Adrenal gland (tissue), 12 donors: ENCODE data around the gene TFE3. TPM values are rescaled to one million over a fixed set of nuclear protein-coding genes. Genes with fewer than 3 reads are reported as not detected.

ENCODE experiments used
- DNase-seq, 7 donors: peaks; one replicate each; pipeline ENCODE4 v3.0.0-alpha.2; 2019 to 2020
- H3K27ac ChIP-seq, 5 donors: fragments of 200-600 bp; sonication (generic) in 4 of 5; 1 replicate in 3 of 5; 2 replicates in 2 of 5; pipeline versions ENCODE4 v1.5.1 to v1.8.0; 2016 to 2020; ENCODE audit warnings: mild to moderate bottlenecking in 1 of 5
- H3K27me3 ChIP-seq: fragments of 200-600 bp; 2 replicates; pipeline ENCODE4 v1.8.0; 2021
- H3K36me3 ChIP-seq, 2 donors: fragments of 200-600 bp; replicated peaks in 1 of 2; 1 replicate in 1 of 2; 2 replicates in 1 of 2; pipeline versions ENCODE4 v1.5.1 to v1.8.0; 2018 to 2022
- H3K4me1 ChIP-seq, 2 donors: fragments of 200-600 bp; replicated peaks in 1 of 2; 1 replicate in 1 of 2; 2 replicates in 1 of 2; pipeline versions ENCODE4 v1.5.1 to v1.8.0; 2018 to 2021
- H3K4me3 ChIP-seq, 4 donors: fragments of 200-600 bp; sonication (generic) in 3 of 4; one replicate each; pipeline ENCODE4 v1.5.1; 2016 to 2018
- H3K9me3 ChIP-seq, 3 donors: fragments of 200-600 bp; sonication (generic) in 1 of 3; replicated peaks in 1 of 3; 1 replicate in 2 of 3; 2 replicates in 1 of 3; pipeline versions ENCODE4 v1.5.1 to v1.8.0; 2016 to 2021
- POLR2A ChIP-seq, 2 donors: fragments of 450-650 bp; IDR thresholded peaks; one replicate each; pipeline ENCODE4 v1.6.1; 2017; ENCODE audit warnings: antibody characterized with exemption in 2 of 2, mild to moderate bottlenecking in 2 of 2, moderate library complexity in 1 of 2
- WGBS, 4 donors: extraction: QIAGEN DNeasy Blood & Tissue Kit in 2 of 4; methylation state at CpG; one replicate each; pipeline versions ENCODE4 v1.1.5 to v1.1.7; 2013 to 2017; 5-methylcytosine and 5-hydroxymethylcytosine counted together
- intact Hi-C, 2 donors: fragments of 100-400 bp; cut with DNase I; formaldehyde crosslinking; loops; one replicate each; pipeline versions ENCODE4 v1.14.1 to v1.15.0; 2022 to 2023
- polyA plus RNA-seq, 3 donors: library from polyadenylated mRNA; stranded (reverse); fragments of 200-250 nt in 2 of 3; fragments of 350-450 nt in 1 of 3; fragmentation: Illumina TruSeq in 1 of 3; extraction: RNeasy Lipid Tissue Mini Kit (QIAGEN cat#74804) in 1 of 3; gene quantifications; one replicate each; pipeline ENCODE4 v1.2.3, GENCODE V29; 2013 to 2014
- total RNA-seq, 9 donors: library from RNA; depleted of rRNA in 4 of 9; stranded (reverse); fragments of >200 nt in 4 of 9; fragments of 120-200 nt in 1 of 9; fragmentation: NEBNext Ultra II Directional in 1 of 9; extraction: Animal tissue kit (Norgen Biotek cat#: 25700) in 1 of 9; gene quantifications; one replicate each; pipeline versions ENCODE4 v1.1.0 to v1.2.4, GENCODE V29; 2013 to 2023
- TF ChIP-seq, protein P1 (sequence below), 6 experiments: fragments of 450-650 bp in 4 of 6; fragments of 200-600 bp in 2 of 6; sonication (generic) in 1 of 6; IDR thresholded peaks; 1 replicate in 5 of 6; 2 replicates in 1 of 6; pipeline versions ENCODE4 v1.5.1 to v1.8.0; 2016 to 2021; ENCODE audit warnings: antibody characterized with exemption in 6 of 6, mild to moderate bottlenecking in 2 of 6, moderate library complexity in 1 of 6
- donor health status: healthy with polysubstance abuse.
- donor health status: Bipolar disorder and iron deficiency.
- donor health status: DM: yes; HTN: yes; CAD: no.
- donor health status: DM: no; HTN: no; CAD: no.
- donor health status: DM: no; HTN: no; CAD: no.
- donor health status: DM: yes; HTN: yes; CAD: no.

The TFE3 gene
- total and polyA plus RNA-seq, 12 donors, result 32.7 to 168 (median 88.4) TPM

DNA sequence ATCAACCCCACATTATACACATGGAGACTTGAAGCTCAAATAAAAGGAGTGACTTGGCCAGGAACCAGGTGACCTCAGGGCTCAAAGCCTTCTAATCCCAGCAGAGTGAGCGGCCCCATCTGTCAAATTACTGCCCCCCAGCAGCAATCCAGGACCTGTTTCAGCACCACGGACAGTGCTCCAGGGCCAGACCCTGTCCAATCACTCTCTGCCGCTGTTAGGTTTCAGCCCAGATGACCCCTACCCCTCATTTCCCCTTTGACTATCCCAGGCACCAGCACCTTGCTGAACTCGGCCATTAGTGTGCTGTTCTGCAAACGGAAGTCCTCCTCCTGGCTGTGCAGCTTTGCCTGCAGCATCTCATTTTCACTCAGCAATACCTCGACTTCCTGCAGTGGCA is 46.2 kb downstream of the TFE3 start:
- no peak for DNase-seq
- H3K36me3 ChIP-seq, result peaks cover 0 to 33% of the 10 kb centered on the region in 2 donors

DNA sequence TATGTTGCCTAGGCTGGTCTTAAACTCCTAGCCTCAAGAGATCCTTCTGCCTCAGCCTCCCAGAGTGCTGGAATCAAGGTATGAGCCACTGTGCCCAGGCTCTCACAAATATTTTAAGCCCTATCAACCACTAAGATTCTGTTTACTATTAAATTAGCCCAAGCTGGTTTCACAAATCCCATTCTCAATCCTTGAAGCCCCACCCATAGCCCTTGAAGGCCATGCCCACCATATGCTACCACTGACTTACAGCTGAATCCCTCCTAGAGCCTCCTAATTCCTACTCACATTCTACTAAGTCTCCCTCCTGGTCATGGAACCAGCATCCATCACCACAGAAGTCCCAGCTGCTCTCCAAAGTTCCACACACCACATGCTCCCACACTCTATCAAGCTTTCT is 50.8 kb downstream of the TFE3 start:
- no peak overlapping the region for H3K27ac ChIP-seq
- H3K36me3 ChIP-seq, result peaks cover 0 to 53% of the 10 kb centered on the region in 2 donors
- intact Hi-C loops, result no loop called here
- TF ChIP-seq POLR2A (IDR thresholded peaks at IDR 0.05), result no peak
- TF ChIP-seq, protein P1, sequence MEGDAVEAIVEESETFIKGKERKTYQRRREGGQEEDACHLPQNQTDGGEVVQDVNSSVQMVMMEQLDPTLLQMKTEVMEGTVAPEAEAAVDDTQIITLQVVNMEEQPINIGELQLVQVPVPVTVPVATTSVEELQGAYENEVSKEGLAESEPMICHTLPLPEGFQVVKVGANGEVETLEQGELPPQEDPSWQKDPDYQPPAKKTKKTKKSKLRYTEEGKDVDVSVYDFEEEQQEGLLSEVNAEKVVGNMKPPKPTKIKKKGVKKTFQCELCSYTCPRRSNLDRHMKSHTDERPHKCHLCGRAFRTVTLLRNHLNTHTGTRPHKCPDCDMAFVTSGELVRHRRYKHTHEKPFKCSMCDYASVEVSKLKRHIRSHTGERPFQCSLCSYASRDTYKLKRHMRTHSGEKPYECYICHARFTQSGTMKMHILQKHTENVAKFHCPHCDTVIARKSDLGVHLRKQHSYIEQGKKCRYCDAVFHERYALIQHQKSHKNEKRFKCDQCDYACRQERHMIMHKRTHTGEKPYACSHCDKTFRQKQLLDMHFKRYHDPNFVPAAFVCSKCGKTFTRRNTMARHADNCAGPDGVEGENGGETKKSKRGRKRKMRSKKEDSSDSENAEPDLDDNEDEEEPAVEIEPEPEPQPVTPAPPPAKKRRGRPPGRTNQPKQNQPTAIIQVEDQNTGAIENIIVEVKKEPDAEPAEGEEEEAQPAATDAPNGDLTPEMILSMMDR (IDR thresholded peaks at IDR 0.05), result no peak
- no peaks in the 10 kb centered on the region for H3K27me3 ChIP-seq
- no peaks in the 10 kb centered on the region for H3K9me3 ChIP-seq
- no peak for DNase-seq
- H3K4me3 ChIP-seq, result no peak overlapping the region
- no peaks in the 10 kb centered on the region for H3K4me1 ChIP-seq

More for the DNA sequence above, 46.2 kb downstream of the TFE3 start:
- TF ChIP-seq, protein P1 (IDR thresholded peaks at IDR 0.05), result no peak
- no peak for TF ChIP-seq POLR2A (IDR thresholded peaks at IDR 0.05)
- 69 to 89% (median 78%) methylated on average over 5 to 6 of the region's 6 CpGs for WGBS, 4 donors
- intact Hi-C loops, result no loop called here
- Histone ChIP-seq H3K27me3 (no peaks in the 10 kb centered on the region), H3K4me1 (no peaks in the 10 kb centered on the region), H3K4me3 (no peak overlapping the region), H3K27ac (no peak overlapping the region), H3K9me3 (no peaks in the 10 kb centered on the region)

DNA sequence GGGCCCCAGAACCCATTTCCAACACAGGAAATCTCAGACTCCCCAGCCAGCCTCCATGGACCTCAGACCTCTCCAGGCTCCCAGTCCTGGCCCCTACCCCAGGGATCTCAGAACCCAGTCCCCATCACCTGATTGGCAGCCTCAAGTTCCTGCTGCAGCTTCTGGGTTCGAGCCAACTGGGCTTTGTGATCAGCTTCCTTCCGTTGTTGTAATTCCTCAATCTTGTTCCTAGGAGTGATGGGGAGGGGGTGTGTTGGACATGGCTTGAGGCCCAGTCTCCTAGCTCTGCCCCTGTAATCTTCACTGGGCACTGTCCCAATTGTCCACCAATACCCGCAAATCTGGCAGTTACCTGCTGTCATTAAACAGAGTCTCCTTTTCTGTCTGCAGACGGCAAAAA is 53.7 kb downstream of the TFE3 start:
- peaks cover 0 to 54% of the 10 kb centered on the region in 2 donors for H3K36me3 ChIP-seq
- WGBS, 4 donors, result 73 to 87% (median 75%) methylated on average over 4 of the region's 4 CpGs

DNA sequence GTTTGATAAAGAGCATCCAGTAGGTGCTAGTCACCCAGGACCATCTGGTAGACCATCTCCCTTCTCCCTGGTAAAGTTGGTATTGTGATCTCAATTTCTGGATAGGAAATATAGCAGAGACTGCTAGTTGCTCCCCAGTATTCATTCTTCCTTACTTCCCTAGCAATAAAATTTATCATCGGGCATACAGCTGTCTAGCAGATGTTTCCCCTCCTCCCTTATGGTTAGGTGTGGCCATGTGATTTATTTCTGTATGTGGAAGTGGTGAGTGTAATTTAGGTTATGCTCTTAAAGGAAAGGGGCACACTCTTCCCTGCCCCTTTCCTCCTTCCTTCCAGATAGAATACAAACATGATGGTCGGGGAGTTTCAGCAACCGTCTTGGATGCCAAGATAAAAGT is 59.3 kb downstream of the TFE3 start:
- TF ChIP-seq, protein P1 (IDR thresholded peaks at IDR 0.05), result no peak
- no peak for TF ChIP-seq POLR2A (IDR thresholded peaks at IDR 0.05)
- H3K36me3 ChIP-seq, result peaks cover 0 to 40% of the 10 kb centered on the region in 2 donors

More for the DNA sequence above, 53.7 kb downstream of the TFE3 start:
- Histone ChIP-seq H3K27me3 (no peaks in the 10 kb centered on the region), H3K4me3 (no peak overlapping the region), H3K4me1 (no peaks in the 10 kb centered on the region), H3K27ac (no peak overlapping the region), H3K9me3 (no peaks in the 10 kb centered on the region)
- intact Hi-C loops, result no loop called here
- peak in 2 of 7 donors; percentile 18 to 28 for DNase-seq
- TF ChIP-seq POLR2A (IDR thresholded peaks at IDR 0.05), result no peak
- TF ChIP-seq, protein P1 (IDR thresholded peaks at IDR 0.05), result no peak

More for the DNA sequence above, 59.3 kb downstream of the TFE3 start:
- Histone ChIP-seq H3K27me3 (no peaks in the 10 kb centered on the region), H3K9me3 (no peaks in the 10 kb centered on the region), H3K27ac (no peak overlapping the region), H3K4me3 (no peak overlapping the region), H3K4me1 (no peaks in the 10 kb centered on the region)
- WGBS, 4 donors, result 76 to 87% (median 82%) methylated on average over 3 of the region's 3 CpGs
- intact Hi-C loops, result no loop called here
- no peak for DNase-seq
